AML-193 (cell line): ENCODE results near the gene GRIK4.

Experiments
- DNase-seq, 2 experiments: peaks; one replicate each; lab custom pipeline; 2025; lab: John Stamatoyannopoulos, UW

The GRIK4 gene

DNA sequence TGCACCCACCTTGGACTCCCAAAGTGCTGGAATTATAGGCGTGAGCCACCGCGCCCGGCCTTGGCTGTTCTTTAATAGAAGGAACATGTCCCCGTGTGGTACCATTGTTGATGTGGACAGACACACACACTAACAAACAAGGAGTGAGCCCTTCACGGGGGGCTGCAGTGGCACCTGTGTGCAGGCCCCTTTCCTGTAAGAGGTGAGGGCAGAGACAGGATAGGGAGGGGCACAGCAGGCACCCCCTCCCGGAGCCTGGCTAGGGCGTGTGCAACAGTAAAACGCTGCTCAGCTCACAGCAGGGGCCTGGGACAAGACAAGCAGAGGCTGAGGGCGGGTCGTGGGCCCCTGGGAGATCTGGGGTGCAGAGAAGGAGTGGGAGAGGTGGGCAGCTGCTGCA lies 37.8 kb downstream of the GRIK4 start:
- no peak for DNase-seq

DNA sequence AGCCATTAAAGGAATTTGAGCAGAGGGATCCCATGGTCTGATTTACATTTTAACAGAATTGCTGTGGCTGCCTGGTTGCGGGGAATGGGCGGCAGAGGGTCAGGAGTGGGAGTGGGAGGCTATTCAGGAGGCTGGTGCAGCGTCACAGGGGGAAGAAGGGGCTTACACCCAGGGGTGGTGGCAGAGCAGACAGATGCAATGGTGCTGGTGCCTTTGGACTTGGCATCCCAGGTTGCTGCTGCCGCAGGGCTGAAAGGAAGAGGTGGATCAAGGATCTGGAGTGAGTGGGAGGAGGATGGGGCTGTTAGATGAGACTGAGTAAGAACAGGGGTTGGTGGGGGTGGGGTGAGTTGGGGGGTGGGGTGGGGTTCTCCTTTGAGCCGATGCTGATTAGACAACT lies 38.5 kb downstream of the GRIK4 start:
- no peak for DNase-seq

- no peak for DNase-seq
Observed at GRCh38 chr11:120551191-120551590, 39.6 kb downstream of the GRIK4 start.

- no peak for DNase-seq
Observed at GRCh38 chr11:120554766-120555432, 43.4 kb downstream of the GRIK4 start.

DNA sequence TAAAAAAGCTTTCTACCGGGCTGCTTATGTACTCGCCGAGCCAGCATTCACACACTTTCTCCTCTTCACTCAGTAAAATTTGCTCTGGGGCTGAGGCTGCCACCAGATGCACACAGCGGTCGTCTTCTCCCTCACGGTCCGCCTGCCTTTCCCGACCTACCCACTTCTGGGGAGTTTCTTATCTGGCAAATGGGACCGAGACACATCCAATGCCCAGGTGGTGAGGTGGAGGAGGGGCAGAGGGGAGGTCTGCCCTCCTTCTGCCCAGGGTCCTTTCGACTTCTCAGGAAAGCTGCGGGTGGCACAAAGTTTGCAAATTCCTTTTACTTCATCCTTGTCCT lies 43.9 kb downstream of the GRIK4 start:
- no peak for DNase-seq

DNA sequence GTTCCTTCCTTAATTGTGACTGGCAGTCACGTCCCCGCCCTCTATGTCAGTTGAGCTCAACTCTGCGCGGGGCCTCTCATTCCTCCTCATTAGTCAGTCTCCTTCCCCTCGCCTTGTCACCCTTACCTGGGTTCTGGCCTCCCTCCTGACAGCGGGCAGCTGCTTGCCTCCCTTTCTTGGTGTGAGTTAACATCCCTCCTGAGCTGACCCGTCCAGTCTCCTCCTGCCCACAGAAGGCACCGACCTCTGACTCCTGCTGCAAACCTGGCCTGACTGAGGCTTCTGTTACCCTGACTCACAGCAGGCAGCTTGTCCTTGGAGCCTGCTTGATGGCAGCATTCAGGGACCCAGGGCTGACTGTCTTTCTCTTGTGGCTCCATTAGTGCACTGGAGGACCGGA lies 45.2 kb downstream of the GRIK4 start:
- no peak for DNase-seq

- DNase-seq: no peak
Observed at GRCh38 chr11:120558744-120559431, 47.3 kb downstream of the GRIK4 start.

GRCh38 chr11:120561286-120561685 lies 49.7 kb downstream of the GRIK4 start:
- no peak for DNase-seq

DNA sequence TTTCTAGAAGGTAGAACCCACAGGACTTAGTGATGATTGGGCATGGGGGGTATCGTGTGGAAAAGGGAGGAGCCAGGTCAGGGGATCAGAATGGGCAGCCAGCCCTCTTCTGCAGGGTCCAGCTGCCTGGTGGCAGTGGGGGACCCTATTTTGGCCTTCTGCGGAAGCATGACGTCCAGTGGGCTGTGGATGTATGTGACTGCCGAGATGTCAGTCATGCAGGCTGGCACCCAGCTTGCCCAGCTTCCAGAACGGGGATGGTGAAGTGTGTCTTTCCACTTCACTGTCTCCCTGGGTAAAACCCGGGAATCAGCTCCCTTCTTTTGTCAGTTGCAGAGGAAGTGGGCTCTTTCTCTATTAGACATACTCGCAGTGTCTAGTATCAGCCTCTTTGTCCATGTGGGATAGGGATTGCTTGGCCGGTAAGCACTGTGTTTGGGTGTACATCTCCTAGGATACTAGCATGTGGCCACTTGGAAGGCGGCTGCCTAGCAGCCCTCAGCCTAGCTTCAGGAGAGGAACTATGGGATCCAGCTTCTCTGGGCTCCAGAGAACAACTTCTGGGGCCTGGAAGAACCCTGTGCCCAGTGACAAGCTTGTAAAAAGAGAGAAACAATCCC lies 51.4 kb downstream of the GRIK4 start:
- DNase-seq: no peak

DNA sequence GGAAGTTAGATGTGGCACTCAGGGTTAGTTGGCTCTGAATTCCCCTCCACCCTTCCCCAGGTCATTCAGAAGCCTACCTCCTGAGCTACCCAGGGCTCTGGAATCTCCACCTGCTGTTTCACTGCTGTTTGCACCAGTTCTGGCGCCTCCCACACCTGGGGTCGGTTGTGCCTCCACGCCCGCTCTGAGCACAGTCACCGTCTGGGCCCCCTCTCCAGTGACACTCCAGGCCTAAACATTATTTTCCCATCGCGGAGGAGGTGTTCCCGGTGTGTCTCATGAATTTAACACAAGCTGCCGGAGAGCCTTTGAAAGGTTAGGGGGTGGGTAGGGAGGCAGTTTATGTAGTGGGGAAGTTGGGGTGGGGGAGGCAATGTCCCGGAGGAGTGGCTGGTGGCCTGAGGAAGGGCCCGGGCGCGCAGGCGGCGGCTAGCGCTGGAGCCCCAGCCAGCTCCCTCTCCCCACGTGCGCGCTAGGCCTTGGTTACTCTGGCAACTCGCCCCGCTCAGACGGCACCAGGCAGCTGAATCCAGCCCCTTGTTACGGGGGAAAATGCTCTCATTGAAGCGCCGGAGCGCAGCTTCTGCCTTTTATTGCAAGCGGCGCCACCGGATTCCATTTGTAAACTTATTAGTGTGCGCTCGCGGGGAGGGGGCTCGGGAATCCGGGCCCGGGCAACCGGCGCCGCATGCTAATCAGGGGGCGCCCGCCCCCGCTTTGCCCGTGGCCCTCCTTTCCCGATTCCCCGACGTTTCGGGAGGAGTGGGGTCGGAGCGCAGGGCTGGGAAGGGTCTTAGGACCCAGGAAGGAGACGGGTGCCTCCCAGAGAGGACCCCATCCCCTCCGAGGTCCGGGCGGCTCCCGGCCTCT lies 52.4 kb downstream of the GRIK4 start:
- DNase-seq: no peak

GRCh38 chr11:120564573-120565311 lies 53.2 kb downstream of the GRIK4 start:
- no peak for DNase-seq

- no peak for DNase-seq
Observed at GRCh38 chr11:120565466-120566155, 54.1 kb downstream of the GRIK4 start.

GRCh38 chr11:120566176-120566575 lies 54.6 kb downstream of the GRIK4 start:
- DNase-seq: no peak

GRCh38 chr11:120568572-120569307 lies 57.2 kb downstream of the GRIK4 start:
- no peak for DNase-seq

DNA sequence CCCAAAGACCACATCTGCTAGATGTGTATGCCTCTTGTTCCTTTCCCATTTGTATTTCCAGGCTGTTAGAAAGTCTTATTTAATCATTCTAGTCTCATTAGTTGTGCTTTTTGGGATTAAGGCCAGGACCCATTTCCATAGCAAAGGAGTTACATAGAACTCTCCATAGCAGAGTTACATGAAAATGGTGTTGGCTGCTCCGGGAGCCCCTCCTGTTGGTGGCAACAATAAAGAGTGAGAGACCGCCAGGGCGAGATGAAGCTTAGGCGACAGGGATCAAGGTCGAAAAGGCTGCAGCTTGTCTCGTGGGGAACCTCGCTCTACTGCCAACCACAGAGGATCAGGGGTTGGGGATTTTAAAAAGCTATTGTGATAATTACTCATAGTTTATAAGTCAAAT lies 58.3 kb downstream of the GRIK4 start:
- DNase-seq: no peak

- no peak for DNase-seq
Observed at GRCh38 chr11:120571476-120571875, 59.9 kb downstream of the GRIK4 start.

DNA sequence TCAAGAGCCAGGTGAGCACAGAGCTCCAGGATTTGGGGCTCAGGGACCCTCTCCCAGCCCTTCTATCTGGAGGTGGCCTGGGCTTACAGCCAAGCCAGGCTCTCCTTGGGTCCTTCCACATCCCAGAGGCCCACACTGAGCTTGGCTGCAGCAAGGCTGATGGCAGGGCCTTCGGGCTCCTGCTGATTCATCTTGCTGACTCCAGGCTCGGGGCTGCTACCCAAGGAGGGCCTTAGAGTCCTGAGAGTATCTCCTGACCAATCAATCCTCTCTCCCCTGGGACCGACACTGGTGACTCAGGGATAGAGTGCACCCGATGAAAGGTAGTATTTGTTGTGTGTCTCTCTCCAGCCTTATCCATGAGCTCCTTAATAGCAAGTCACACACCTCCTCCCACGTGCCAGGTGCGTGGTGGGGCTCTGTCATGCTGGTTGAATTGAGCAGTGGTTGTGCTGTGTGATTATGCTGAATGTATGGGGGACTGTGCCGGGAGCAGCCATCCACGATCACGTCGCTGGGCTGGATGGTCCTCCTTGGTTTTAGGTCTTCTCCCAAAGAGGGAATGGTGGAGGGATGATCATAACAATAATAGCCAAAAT lies 62.3 kb downstream of the GRIK4 start:
- no peak for DNase-seq

GRCh38 chr11:120574876-120575275 lies 63.3 kb downstream of the GRIK4 start:
- DNase-seq: no peak

- no peak for DNase-seq
Observed at GRCh38 chr11:120575461-120575860, 63.9 kb downstream of the GRIK4 start.

DNA sequence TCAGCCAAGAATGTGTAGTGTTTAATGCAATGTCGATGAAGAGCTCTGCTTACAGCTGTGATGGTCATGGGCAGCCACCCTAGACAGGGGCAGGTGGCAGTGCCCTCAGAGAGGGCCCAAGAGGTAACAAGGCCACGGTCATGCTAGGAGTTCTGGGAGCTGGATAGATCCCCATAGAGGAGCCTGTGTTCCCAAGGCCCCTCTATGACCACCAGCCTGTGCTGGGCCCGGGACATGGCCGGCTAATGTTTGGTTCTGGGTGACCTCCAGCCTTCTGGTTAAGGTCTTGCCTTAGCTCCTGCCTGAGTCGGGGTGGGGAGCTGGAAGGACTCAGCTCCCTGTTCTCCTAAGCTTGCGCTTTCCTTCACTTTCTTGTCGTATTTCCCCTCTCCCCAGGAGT lies 65.1 kb downstream of the GRIK4 start:
- no peak for DNase-seq
